ENCODE results near the gene ANKUB1.
"Not testable (repeated sequence)": the region's sequence is repeated elsewhere in the genome, so short reads cannot be mapped to it uniquely, and the experiment has no call there.

ANKUB1 gene, protein sequence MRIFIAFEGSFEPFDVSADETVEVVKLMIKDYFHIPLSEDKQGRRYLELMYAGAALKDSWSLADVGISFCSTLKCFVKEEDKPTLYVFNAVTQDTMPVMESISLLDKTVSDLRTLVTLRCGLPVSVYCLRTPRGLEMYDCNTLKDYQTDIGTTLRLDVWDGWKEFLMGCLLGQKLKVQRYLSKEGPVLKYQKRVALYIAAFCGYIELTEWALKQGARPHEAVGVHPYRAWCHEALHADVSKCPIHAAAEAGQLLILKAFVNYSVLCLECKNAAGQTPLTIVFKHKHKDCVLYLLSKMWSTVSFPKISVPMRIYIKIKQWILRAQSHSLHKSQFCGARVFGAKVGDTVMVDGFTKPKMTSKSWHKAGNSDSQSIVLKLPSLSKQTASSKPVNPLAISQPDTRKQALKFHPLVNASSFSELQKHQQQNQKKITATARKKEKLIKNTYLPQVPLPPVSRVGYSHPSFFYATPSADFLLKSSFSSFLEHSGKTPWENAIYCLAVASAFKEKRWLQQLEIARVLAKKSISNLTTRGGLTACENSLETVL

DNA sequence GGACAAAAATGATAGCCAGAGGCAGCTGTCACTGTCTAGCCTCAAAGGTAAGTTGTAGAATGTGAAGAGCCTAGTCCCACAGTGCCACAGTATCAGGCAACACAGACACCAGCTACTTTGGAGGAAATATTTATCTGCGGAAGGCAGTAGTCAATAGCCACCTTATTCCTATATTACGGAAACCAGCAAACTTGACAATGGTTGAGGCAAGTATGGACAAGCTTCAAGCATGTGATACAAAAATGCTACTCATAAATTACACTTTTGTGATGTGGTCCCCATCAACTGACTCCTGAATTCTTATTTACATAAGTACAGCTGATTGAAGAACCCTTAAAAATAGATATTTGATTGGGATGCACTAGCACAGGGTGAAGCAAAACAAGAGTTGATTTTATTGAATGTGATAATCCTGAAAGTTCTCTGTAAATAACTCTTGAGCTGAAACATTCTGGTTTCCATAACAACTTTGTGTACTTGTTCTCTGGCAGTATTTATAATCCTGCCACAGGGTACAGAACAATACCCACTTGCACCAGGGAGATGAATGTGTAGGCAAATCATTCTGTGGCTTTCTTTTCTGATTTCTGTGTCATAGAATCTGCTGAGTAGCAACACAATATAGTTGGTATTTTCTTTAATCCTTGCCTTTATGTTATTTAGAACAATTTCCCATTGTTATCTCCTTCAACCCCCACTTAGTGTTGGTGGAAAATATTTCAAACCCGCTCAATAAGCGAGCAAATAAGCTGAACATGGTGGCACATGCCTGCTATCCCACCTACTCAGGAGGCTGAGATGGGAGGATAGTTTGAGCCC lies at the start of gene ANKUB1:
Gene ANKUB1, minus strand, starts transcription at position 103 of the 819 bp plus-strand sequence. CDS start 188 bp downstream, outside the sequence.
- no peak for DNase-seq

GRCh38 chr3:149839896-149840295 lies 47.5 kb upstream of the ANKUB1 start:
- DNase-seq: no peak

DNA sequence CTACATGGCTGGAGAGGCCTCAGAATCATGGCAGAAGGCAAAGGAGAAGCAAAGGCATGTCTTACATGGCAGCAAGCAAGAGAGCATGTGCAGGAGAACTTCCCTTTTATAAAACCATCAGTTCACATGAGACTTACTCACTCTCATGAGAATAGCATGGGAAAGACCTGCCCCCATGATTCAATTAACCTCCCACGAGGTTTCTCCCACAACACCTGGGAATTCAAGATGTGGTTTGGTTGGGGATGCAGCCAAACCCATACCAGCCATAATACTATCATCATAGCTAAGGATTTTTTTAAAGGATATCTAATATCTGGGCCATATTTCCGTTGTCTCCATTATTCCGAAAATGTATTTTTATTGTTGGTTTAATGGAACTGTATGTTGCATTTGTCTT lies 47.1 kb upstream of the ANKUB1 start:
- DNase-seq: not testable (repeated sequence)

- DNase-seq: not testable (repeated sequence)
These were observed 46.1 kb upstream of the ANKUB1 start for GRCh38 chr3:149838491-149838890.

DNA sequence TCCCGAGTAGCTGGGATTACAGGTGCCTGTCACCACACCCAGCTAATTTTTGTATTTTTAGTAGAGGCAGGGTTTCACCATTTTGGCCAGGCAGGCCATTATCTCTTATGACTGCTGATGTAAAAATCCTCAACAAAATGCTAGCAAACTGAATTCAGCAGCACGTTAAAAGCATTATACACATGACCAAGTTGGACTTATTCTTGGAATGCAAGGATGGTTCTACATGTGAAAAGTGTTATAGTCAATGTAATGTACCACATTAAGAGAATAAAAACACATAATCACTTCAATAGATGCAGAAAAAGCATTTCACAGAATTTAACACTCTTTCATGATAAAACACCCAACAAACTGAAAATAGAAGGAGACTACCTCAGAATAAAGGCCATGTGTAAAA lies 40.9 kb upstream of the ANKUB1 start:
- no peak for DNase-seq

- no peak for DNase-seq
These were observed 39.7 kb upstream of the ANKUB1 start for GRCh38 chr3:149832086-149832485.

- DNase-seq: no peak
These were observed 39.0 kb upstream of the ANKUB1 start for GRCh38 chr3:149831321-149831720.

GRCh38 chr3:149830902-149831301 lies 38.5 kb upstream of the ANKUB1 start:
- no peak for DNase-seq

DNA sequence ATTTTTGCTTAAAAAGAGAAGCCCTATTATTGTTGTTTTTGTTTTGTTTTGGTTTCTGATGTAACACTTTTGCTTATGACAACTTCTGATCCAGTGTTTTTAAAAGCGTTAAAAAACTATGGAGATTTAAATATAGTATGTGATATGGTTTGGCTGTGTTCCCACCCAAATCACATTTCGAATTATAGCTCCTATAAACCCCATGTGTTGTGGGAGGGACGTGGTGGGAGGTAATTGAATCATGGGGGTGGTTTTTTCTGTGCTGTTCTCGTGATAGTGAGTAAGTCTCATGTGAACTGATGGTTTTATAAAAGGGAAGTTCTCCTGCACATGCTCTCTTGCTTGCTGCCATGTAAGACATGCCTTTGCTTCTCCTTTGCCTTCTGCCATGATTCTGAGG lies 37.3 kb upstream of the ANKUB1 start:
- DNase-seq: not testable (repeated sequence)

DNA sequence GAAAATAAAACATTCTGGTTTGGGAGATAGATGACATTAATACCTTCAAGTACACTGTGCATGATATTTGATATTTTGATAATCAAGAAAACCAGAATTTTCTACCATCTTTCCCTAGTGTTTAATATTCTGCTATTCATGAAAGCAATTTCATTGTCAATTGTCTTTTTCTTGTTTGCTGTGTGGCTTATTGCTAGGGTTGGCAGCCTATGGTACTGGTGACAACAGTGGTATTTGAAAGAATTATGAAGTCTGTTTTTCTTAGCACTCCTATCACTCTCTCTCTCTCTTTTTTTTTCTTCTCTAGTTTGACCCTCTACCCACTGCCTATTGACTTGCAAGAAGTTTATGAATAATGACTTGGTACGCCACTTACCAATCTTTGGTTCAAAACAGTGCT lies 36.0 kb upstream of the ANKUB1 start:
- DNase-seq: no peak

DNA sequence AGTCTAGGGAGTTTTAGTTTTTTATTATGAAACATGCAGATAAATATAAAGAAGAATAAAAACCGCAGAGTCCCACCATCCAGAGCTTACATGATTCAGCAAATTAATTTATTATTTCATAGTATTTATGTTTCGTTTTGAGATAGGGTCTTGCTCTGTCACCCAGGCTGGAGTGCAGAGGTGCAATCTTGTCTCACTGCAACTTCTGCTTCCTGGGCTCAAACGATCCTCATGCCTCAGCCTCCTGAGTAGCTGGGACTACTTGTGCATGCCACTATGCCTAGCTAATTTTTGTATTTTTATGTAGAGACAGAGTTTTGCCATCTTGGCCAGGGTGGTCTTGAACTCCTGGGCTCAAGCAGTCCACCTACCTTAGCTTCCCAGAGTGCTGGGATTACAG lies 34.3 kb upstream of the ANKUB1 start:
- DNase-seq: no peak

DNA sequence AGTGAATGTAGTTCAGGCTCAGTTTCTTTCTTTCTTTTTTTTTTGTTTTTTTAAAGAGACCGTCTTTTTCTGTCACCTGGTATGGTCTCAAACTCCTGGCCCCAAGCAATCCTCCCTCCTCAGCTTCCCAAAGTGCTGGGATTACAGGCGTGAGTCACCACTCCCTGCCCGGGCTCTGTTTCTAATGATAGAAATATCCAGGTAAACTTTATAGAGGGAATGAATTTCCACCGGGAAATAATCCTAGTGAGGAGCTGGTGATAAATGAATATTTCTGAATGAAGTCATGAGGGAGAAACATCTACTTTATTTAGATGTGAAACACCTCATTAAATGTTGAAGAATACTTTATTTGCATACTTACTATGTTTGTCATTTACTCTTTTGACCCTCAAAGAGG lies 27.8 kb upstream of the ANKUB1 start:
- DNase-seq: no peak

DNA sequence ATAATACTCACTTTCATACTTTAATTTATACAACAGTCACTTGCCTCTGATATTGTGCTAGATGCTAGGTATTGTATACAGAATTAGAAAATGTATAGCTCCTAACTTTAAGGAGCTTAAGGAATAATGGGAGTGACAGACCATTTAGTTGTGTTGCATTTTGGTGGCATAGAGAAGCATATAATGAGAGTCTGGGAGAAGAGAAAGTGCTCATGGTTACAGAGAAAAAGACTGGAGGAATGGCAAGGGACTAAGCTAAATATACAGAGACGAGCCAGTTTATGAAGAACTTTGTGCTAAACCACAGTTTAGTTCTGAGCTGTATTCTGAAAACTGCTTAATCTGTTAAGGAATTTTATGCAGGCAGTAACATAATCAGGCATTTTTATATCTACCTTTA lies 27.1 kb upstream of the ANKUB1 start:
- no peak for DNase-seq

GRCh38 chr3:149816986-149817385 lies 24.6 kb upstream of the ANKUB1 start:
- DNase-seq: no peak

- no peak for DNase-seq
These were observed 24.0 kb upstream of the ANKUB1 start for GRCh38 chr3:149816311-149816710.

DNA sequence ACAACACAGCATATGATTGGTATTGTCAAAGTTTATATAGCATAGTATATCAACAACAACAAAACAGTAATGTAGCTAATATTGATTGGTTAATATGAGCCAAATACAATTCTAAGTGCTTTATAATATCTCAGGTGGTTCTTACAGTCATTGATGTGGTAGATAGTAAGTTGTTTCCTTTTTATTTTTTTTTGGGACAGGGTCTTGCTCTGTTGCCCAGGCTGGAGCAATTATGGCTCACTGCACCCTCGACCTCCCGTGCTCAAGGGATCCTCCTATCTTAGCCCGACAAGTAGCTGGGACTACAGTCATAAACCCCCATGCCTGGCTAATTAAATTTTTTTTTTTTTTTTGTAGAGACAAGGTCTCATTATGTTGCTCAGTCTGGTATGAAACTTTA lies 23.4 kb upstream of the ANKUB1 start:
- no peak for DNase-seq

- no peak for DNase-seq
These were observed 23.0 kb upstream of the ANKUB1 start for GRCh38 chr3:149815321-149815720.

DNA sequence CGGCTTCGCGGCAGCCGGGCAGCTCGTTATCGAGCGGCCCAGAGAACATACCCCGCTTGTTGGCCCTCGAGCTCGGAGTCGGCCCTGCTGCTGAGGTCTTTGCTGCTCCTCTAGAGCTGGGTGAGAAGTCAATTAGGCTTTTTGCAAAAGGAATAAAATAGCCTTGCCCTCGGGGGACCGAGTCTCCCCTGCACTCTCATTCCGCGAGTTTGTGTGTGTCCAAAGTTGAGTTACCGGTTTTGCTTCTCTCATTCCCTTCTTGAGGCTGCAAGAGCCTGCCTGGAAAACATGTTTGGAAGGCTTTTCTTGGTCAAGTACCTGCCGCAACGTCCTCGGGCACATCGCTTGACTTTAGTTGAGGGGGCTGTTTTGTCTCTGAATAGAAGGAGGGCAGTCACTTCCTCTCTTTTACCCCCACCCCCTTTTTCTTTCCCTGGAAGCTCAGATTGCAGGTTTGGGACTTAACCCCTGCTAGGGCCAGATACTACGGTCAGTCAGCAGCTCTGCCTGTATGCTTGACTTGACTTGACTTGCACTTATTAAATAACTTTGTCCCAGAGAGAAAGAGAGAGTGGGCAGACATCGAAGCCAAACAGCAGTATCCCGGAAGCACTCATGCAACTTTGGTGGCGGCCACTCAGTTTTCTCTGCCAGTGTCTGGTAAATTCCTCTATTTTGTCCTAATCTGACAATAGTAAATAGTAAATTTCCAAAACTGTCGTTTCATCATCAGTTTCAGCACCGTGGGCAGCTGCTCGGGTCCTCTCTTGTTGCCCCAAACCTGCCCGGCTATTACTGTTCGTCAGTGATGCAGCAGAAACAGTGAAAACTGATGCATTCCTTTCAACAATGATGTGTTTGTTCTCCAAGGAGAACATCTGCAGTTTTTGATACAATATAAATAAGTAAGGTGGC lies 21.3 kb upstream of the ANKUB1 start:
- no peak for DNase-seq

- peak; percentile 95 to 98 for DNase-seq
These were observed 20.4 kb upstream of the ANKUB1 start, which contains the start of gene RNF13 for GRCh38 chr3:149812606-149813366. Gene RNF13, plus strand, starts transcription at chr3:149813215. Its CDS starts 32,812 bp downstream, at chr3:149846027.

DNA sequence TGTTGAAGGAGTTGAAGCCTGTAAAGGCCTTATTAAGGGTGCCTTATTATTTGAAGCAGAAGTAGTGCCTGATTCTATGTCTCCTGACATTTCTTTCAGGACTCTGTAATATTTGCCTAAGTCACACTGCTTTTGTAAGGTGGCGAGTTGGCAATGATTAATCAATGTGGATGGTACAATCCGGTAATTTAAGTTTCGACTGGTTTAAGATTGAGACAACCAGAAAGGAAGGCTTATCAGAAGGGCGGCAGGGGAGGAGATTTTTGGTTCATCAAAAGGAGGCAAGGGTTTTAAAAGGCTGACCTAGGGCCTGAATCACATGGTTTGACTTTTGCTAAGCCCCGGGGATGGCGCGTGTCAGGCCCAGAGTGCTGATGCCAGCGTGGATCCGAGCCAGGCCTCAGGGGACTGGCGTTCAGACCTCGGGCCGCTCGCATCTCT lies 19.8 kb upstream of the ANKUB1 start:
- no peak for DNase-seq

- no peak for DNase-seq
These were observed 18.5 kb upstream of the ANKUB1 start for GRCh38 chr3:149810846-149811245.

GRCh38 chr3:149809699-149810098 lies 17.3 kb upstream of the ANKUB1 start:
- DNase-seq: no peak
